B cell (primary cell): ENCODE data around the gene CACNA2D2.

Experiments used
- EZH2 ChIP-seq: IDR thresholded peaks from 2 replicates; pipeline ENCODE4 v1.6.1; 2012; ENCODE audit warnings: borderline replicate concordance, low read depth, mild to moderate bottlenecking, moderate library complexity, low read length; ENCODE audit not compliant: insufficient read depth, poor library complexity, severe bottlenecking
- TF ChIP-seq, protein P1 (sequence below): fragments of 200-600 bp; IDR thresholded peaks from one replicate; pipeline ENCODE4 v1.8.0; 2022; ENCODE audit warnings: antibody characterized with exemption, mild to moderate bottlenecking

DNA sequence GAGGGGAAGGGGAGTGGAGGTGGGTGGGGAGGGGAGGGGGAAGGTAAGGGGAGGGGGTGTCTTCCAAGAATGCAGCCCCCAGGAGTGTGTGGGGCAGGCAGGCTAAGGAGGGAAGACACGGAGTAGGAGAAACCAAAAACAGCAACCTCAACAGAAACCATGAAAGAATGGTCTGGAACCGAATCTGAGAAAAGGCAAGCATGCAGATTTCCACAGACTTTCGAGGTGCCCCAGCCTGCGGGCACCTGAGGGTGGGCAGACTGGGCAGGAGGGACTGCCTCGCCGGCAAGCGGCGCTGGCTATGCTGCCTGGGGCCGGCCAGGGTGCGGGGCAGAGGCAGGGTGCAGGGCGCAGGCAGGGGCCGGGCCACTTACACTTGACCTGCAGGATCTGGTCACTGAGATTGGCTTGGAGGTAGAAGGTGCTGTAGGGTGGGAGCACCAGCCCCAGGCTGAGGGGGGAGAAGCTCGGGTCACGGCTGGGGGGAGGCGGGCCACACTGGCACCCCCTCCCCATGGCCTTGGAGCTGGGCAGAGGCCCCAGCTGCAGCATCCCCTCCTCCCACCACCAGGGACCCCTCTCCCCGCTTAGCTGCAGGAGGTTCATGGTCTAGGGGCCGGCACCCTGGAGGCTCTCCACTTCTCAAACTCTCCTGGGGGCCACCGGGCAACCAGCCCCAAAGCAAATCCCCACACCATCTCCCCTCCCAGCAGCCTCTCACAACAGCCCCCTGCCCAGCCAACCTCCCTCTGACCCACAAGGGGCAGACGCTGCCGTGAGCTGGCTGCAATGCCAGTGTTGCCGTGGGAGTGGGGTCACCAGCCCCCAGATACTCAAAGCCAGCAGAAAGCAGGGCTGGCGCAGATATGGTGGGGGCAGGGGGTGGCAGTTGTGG is 128.8 kb downstream of the CACNA2D2 start:
- TF ChIP-seq, protein P1, sequence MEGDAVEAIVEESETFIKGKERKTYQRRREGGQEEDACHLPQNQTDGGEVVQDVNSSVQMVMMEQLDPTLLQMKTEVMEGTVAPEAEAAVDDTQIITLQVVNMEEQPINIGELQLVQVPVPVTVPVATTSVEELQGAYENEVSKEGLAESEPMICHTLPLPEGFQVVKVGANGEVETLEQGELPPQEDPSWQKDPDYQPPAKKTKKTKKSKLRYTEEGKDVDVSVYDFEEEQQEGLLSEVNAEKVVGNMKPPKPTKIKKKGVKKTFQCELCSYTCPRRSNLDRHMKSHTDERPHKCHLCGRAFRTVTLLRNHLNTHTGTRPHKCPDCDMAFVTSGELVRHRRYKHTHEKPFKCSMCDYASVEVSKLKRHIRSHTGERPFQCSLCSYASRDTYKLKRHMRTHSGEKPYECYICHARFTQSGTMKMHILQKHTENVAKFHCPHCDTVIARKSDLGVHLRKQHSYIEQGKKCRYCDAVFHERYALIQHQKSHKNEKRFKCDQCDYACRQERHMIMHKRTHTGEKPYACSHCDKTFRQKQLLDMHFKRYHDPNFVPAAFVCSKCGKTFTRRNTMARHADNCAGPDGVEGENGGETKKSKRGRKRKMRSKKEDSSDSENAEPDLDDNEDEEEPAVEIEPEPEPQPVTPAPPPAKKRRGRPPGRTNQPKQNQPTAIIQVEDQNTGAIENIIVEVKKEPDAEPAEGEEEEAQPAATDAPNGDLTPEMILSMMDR, result no peak
- TF ChIP-seq EZH2, result no peak
